ENCODE data around the gene BCL11B. TPM values are rescaled to one million over a fixed set of nuclear protein-coding genes. Genes with fewer than 3 reads are reported as not detected.

BCL11B gene
- total and polyA plus RNA-seq, 2 of the 8 experiments (the other 6 are each of a cell fraction or from before 2014, with no cell fraction given) = 0.63 to 5.9 TPM

DNA sequence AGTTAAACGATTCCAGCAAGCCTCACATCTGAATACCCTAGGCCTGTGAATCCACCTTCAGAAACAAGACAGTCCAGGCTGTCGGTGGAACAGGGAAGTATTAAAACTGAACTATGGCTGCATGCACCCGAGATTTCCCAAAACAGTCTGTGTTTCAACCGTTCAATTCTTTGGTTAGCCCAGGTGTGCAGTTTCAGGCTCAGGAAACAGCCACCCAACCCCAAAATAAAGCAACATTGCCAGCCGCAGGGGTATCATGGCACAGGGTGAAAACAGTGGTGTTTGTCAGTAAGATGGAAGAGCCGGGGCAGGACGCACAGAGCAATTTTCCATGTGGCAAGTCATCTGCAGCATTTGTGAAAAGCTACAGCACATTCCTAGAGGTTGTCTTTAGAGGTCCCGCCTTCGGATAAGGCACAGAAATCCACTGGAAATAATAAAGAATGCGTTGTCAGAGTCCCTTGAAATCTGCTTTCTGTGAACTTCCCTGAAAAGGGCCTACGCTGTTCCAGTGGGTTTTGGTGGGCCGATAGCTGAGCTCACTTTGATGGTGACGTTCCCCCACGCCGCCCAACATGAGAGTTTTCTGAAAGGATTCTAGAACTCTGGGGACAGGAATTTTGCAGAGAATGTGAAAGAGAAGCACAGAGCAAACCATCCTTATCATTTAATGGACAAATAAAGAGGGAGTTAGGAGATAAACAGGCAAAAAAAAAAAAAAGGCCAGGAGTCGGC lies 84.9 kb downstream of the BCL11B start:
- Histone ChIP-seq H3K79me1 (ENCODE audit: low read depth, low read length) (no peaks in the 10 kb centered on the region; the same call in none of the 2 replicates), H2BK120ac (replicated peaks; ENCODE audit: low read depth, low read length) (no peak overlapping the region), H4K5ac (ENCODE audit: insufficient read length, low read depth, low read length) (no peak overlapping the region), H2AFZ (ENCODE audit: low read length) (no peak overlapping the region), H3K14ac (ENCODE audit: insufficient read length) (no peak overlapping the region), H4K91ac (replicated peaks; ENCODE audit: insufficient read length, low read length) (no peak overlapping the region), H3K4me2 (ENCODE audit: insufficient read depth in 1 of 2, low read depth in 2 of 2, low read length in 2 of 2) (no peak overlapping the region), H3K23me2 (ENCODE audit: low read depth, low read length) (no peaks in the 10 kb centered on the region), H3K4ac (replicated peaks; ENCODE audit: insufficient read length, low read depth, low read length) (no peak overlapping the region), H2BK20ac (ENCODE audit: low read length) (no peak overlapping the region), H2BK5ac (ENCODE audit: low read depth, low read length) (no peak overlapping the region), H4K20me1 (replicated peaks in 1 of 2; ENCODE audit: control insufficient read depth in 1 of 2, insufficient read depth in 2 of 2, low read length in 2 of 2) (no peaks in the 10 kb centered on the region), H3K27me3 (replicated peaks in 1 of 4; ENCODE audit: control insufficient read depth in 3 of 4, extremely low read depth in 1 of 4, insufficient read depth in 3 of 4, low read length in 3 of 4) (no peaks in the 10 kb centered on the region), H3K36me3 (ENCODE audit: control insufficient read depth in 2 of 4, insufficient read depth in 4 of 4, low read length in 3 of 4) (no peaks in the 10 kb centered on the region), H3K23ac (ENCODE audit: insufficient read length) (no peak overlapping the region), H3K9ac (replicated peaks in 1 of 4; ENCODE audit: extremely low read depth in 1 of 4, low read depth in 3 of 4, low read length in 3 of 4) (no peak overlapping the region), H3K79me2 (ENCODE audit: control insufficient read depth in 1 of 2, insufficient read depth in 2 of 2, low read length in 2 of 2) (peaks cover 0 to 13% of the 10 kb centered on the region in 2 experiments; a peak in 2 of 4 replicates), H3K56ac (replicated peaks; ENCODE audit: insufficient read length, low read depth, low read length) (no peak overlapping the region), H2BK15ac (ENCODE audit: low read length) (no peak overlapping the region), H3K4me1 (replicated peaks in 1 of 4; ENCODE audit: control insufficient read depth in 3 of 4, insufficient read depth in 4 of 4, low read length in 3 of 4) (peaks cover 3 to 21% (median 10%) of the 10 kb centered on the region in 4 experiments; a peak in 5 of 7 replicates), H3K9me3 (ENCODE audit: insufficient read depth in 2 of 2, low read depth in 1 of 2, low read length in 1 of 2) (no peaks in the 10 kb centered on the region), H3K4me3 (ENCODE audit: extremely low read depth in 1 of 4, insufficient read depth in 2 of 4, low read depth in 3 of 4, low read length in 4 of 4) (no peak overlapping the region), H4K8ac (ENCODE audit: extremely low read depth, insufficient read depth, low read length) (no peak overlapping the region; the same call in 1 of the 2 replicates), H2AK5ac (ENCODE audit: low read depth, low read length) (no peak overlapping the region), H3K18ac (ENCODE audit: extremely low read depth, low read length) (no peak overlapping the region), H3K27ac (ENCODE audit: low read depth, low read length) (no peak overlapping the region), H2BK12ac (ENCODE audit: low read depth, low read length) (no peak overlapping the region)
- ChIA-PET CTCF (ENCODE audit: partially characterized antibody) (interaction anchor here (0.6 to 3.6 kb wide), 13 partner anchors 11 to 202 kb away, joined by 3 to 25 read pairs (median 4); partner anchors contain the start of gene BCL11B), POLR2A (ENCODE audit: partially characterized antibody) (interaction anchor here (1.5 kb wide), 1 partner anchor 8 kb away, joined by 3 read pairs; no protein-coding TSS in a partner anchor)
- FAIRE-seq (no peak), DNase-seq (ENCODE audit: low read depth in 1 of 2, low spot score in 2 of 2) (no peak)
- 89% methylated on average over 16 of the region's 16 CpGs; no CpG with 5 or more reads in 1 of the 2 experiments for WGBS, 2 experiments (ENCODE audit: extremely low coverage in 1 of 2, insufficient coverage in 1 of 2, insufficient read length in 1 of 2, insufficient replicate concordance in 2 of 2, low coverage in 1 of 2, low lambda C conversion rate in 2 of 2, missing lambda C conversion rate in 1 of 2)
- no peak for TF ChIP-seq TBP (IDR thresholded peaks at IDR 0.05; ENCODE audit: low read depth, low read length)
- TF ChIP-seq KDM1A (IDR thresholded peaks at IDR 0.05; ENCODE audit: borderline replicate concordance, low read length) = no peak
- TF ChIP-seq RAD21 (IDR thresholded peaks at IDR 0.05 in 1 of 2, conservative IDR thresholded peaks at IDR 0.05 in 1 of 2; ENCODE audit: low read depth in 2 of 2, low read length in 2 of 2) = no peak
- no peak for TF ChIP-seq EGR1 (IDR thresholded peaks at IDR 0.05; ENCODE audit: borderline replicate concordance, low read depth, low read length)
- no peak for TF ChIP-seq RXRA (IDR thresholded peaks at IDR 0.05; ENCODE audit: insufficient read depth, low read depth, low read length)
- TF ChIP-seq SUZ12 (IDR thresholded peaks at IDR 0.05; ENCODE audit: low read length) = no peak
- no peak for TF ChIP-seq RBBP5 (IDR thresholded peaks at IDR 0.05; ENCODE audit: borderline replicate concordance, low read depth, low read length)
- no peak for TF ChIP-seq BACH1 (IDR thresholded peaks at IDR 0.05; ENCODE audit: low read length)
- no peak for TF ChIP-seq EP300 (IDR thresholded peaks at IDR 0.05; ENCODE audit: borderline replicate concordance in 1 of 2, low read depth in 2 of 2, low read length in 2 of 2)
- TF ChIP-seq, protein P1, sequence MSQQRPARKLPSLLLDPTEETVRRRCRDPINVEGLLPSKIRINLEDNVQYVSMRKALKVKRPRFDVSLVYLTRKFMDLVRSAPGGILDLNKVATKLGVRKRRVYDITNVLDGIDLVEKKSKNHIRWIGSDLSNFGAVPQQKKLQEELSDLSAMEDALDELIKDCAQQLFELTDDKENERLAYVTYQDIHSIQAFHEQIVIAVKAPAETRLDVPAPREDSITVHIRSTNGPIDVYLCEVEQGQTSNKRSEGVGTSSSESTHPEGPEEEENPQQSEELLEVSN (IDR thresholded peaks at IDR 0.05) = no peak
- TF ChIP-seq FOSL1 (IDR thresholded peaks at IDR 0.05; ENCODE audit: insufficient read depth, low read depth, low read length) = no peak

Measured in H1 (cell line).